Gastrocnemius medialis (tissue), 4 donors: Measurements from ENCODE around the gene DIP2C. TPM values are rescaled to one million over a fixed set of nuclear protein-coding genes. Genes with fewer than 3 reads are reported as not detected.
"Not testable (repeated sequence)": the region's sequence is repeated elsewhere in the genome, so short reads cannot be mapped to it uniquely, and the experiment has no call there.

Source experiments
- ATAC-seq, 2 donors: fragments of 150-250 bp; one replicate each; pipeline ENCODE4 v1.9.1; 2016
- DNase-seq, 2 donors: peaks; one replicate each; pipeline ENCODE4 v3.0.0-alpha.2; 2019
- H3K27ac ChIP-seq, 4 donors: fragments of 200-600 bp; sonication (generic); 1 replicate in 1 of 4; 2 replicates in 3 of 4; pipeline ENCODE4 v1.5.1; 2016 to 2018; ENCODE audit warnings: mild to moderate bottlenecking in 2 of 4, moderate library complexity in 1 of 4
- H3K27me3 ChIP-seq, 3 donors: fragments of 200-600 bp; sonication (generic) in 2 of 3; 1 replicate in 1 of 3; 2 replicates in 2 of 3; pipeline versions ENCODE4 v1.5.1 to v1.6.0; 2016 to 2019; ENCODE audit warnings: mild to moderate bottlenecking in 1 of 3, moderate library complexity in 1 of 3
- H3K36me3 ChIP-seq, 2 donors: fragments of 200-600 bp; sonication (generic) in 1 of 2; one replicate each; pipeline ENCODE4 v1.5.1; 2017 to 2018
- H3K4me1 ChIP-seq, 2 donors: fragments of 200-600 bp; sonication (generic) in 1 of 2; one replicate each; pipeline ENCODE4 v1.5.1; 2016 to 2017; ENCODE audit warnings: mild to moderate bottlenecking in 2 of 2
- H3K4me3 ChIP-seq, 4 donors: fragments of 200-600 bp; sonication (generic) in 3 of 4; 1 replicate in 1 of 4; 2 replicates in 3 of 4; pipeline ENCODE4 v1.5.1; 2016 to 2019; ENCODE audit warnings: mild to moderate bottlenecking in 2 of 4
- H3K9me3 ChIP-seq, 3 donors: fragments of 200-600 bp; sonication (generic) in 2 of 3; 1 replicate in 1 of 3; 2 replicates in 2 of 3; pipeline ENCODE4 v1.5.1; 2016 to 2019
- POLR2A ChIP-seq, 2 donors: fragments of 450-650 bp; IDR thresholded peaks; one replicate each; pipeline ENCODE4 v1.6.1; 2017; ENCODE audit warnings: antibody characterized with exemption in 2 of 2, mild to moderate bottlenecking in 2 of 2, moderate library complexity in 2 of 2
- in situ Hi-C, 4 donors: fragments of 200-750 bp; cut with MboI; loops; one replicate each; pipeline versions ENCODE4 v1.15.0 to v1.8.0; 2017; ENCODE audit warnings: low sequenced_read_pairs in 4 of 4
- intact Hi-C: fragments of 100-400 bp; cut with DNase I; formaldehyde crosslinking; loops from one replicate; pipeline ENCODE4 v1.15.1; 2023; ENCODE audit warnings: low total_unique reads
- total RNA-seq, 4 donors: library from RNA; depleted of rRNA; stranded (reverse); fragments of >200 nt; gene quantifications; one replicate each; pipeline versions ENCODE4 v1.1.0 to v1.2.3, GENCODE V29; 2016
- TF ChIP-seq, protein P1 (sequence below), 5 experiments: fragments of 450-650 bp in 3 of 5; fragments of 200-600 bp in 2 of 5; sonication (generic) in 2 of 5; IDR thresholded peaks in 4 of 5; conservative IDR thresholded peaks in 1 of 5; 1 replicate in 4 of 5; 2 replicates in 1 of 5; pipeline ENCODE4 v1.5.1; 2016 to 2019; ENCODE audit warnings: antibody characterized with exemption in 5 of 5, mild to moderate bottlenecking in 3 of 5, moderate library complexity in 3 of 5

Gene DIP2C
- total RNA-seq, 4 donors from 2014 or later: 19.1 to 60.0 (median 30.2) TPM

GRCh38 chr10:325282-325681 lies 364.2 kb downstream of the DIP2C start:
- H3K9me3 ChIP-seq: no peaks in the 10 kb centered on the region
- intact Hi-C loops (no loop called here), in situ Hi-C loops (no loop called here)
- DNase-seq: no peak
- H3K4me1 ChIP-seq: no peaks in the 10 kb centered on the region
- TF ChIP-seq POLR2A (IDR thresholded peaks at IDR 0.05): no peak
- TF ChIP-seq, protein P1, sequence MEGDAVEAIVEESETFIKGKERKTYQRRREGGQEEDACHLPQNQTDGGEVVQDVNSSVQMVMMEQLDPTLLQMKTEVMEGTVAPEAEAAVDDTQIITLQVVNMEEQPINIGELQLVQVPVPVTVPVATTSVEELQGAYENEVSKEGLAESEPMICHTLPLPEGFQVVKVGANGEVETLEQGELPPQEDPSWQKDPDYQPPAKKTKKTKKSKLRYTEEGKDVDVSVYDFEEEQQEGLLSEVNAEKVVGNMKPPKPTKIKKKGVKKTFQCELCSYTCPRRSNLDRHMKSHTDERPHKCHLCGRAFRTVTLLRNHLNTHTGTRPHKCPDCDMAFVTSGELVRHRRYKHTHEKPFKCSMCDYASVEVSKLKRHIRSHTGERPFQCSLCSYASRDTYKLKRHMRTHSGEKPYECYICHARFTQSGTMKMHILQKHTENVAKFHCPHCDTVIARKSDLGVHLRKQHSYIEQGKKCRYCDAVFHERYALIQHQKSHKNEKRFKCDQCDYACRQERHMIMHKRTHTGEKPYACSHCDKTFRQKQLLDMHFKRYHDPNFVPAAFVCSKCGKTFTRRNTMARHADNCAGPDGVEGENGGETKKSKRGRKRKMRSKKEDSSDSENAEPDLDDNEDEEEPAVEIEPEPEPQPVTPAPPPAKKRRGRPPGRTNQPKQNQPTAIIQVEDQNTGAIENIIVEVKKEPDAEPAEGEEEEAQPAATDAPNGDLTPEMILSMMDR (IDR thresholded peaks at IDR 0.05 in 4 of 5, conservative IDR thresholded peaks at IDR 0.05 in 1 of 5): no peak
- H3K4me3 ChIP-seq: no peak overlapping the region
- peaks cover 0 to 14% of the 10 kb centered on the region in 2 donors for H3K36me3 ChIP-seq
- H3K27ac ChIP-seq: no peak overlapping the region
- H3K27me3 ChIP-seq: no peaks in the 10 kb centered on the region
- ATAC-seq: no peak

DNA sequence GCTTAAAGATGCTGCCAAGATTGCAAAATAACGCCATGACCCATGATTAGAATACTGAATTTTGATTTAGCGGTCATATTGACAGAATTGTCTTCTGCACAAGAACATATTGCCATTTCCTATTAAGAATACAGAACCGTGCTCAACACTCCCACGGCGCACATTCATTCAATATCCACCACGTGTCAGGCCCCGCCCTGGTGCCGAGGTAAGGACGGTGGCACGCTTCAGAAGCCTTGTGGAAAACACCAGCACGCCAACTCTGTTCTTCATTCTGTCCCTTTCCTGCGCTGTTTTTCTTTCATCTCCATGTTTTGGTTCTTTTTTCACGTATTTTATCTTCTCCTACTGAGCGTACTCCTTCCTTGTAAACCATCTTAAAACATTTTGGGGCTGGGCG lies 364.9 kb downstream of the DIP2C start:
- Histone ChIP-seq H3K27ac (no peak overlapping the region), H3K27me3 (no peaks in the 10 kb centered on the region), H3K4me3 (no peak overlapping the region), H3K36me3 (peaks cover 0 to 14% of the 10 kb centered on the region in 2 donors), H3K9me3 (no peaks in the 10 kb centered on the region), H3K4me1 (no peaks in the 10 kb centered on the region)
- TF ChIP-seq POLR2A (IDR thresholded peaks at IDR 0.05): no peak
- TF ChIP-seq, protein P1 (IDR thresholded peaks at IDR 0.05 in 4 of 5, conservative IDR thresholded peaks at IDR 0.05 in 1 of 5): no peak
- ATAC-seq (no peak), DNase-seq (no peak)
- intact Hi-C loops (no loop called here), in situ Hi-C loops (no loop called here)

DNA sequence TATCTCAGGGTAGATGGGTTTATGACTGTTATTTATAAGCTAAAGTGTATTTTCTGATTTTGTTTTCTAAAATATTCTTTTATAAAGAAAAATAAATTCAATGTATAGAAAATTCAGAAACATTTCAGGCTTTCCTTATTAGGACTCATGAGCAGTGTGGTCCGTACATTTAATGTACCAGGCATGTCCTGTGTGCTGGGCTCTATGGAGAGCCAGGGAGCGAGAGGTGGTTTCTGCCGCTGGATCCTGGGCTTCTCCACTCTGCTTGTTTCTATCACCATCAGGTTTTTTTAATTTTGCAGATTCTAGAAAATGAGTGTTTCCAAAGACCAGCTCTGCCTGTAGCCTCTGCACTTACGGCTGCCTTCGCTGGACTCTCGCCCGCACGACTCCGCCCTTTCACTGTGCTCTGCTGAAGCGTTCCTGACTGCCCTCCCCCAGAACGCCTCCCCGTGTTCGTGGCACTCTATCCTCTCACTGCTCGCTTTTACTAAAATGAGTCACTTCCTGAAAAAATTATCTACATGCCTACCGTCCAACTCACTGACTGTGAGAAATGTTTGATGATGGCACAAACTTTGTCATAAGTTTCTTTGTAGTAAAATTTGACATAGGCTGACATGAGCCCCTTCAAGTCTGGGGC lies 365.7 kb downstream of the DIP2C start:
- no peaks in the 10 kb centered on the region for H3K27me3 ChIP-seq
- TF ChIP-seq, protein P1 (IDR thresholded peaks at IDR 0.05 in 4 of 5, conservative IDR thresholded peaks at IDR 0.05 in 1 of 5): no peak
- no peak for TF ChIP-seq POLR2A (IDR thresholded peaks at IDR 0.05)
- in situ Hi-C loops: no loop called here
- H3K27ac ChIP-seq: no peak overlapping the region
- no peaks in the 10 kb centered on the region for H3K4me1 ChIP-seq
- peak in 1 of 2 donors; percentile 55 for DNase-seq
- H3K9me3 ChIP-seq: no peaks in the 10 kb centered on the region
- ATAC-seq: peak in 1 of 2 donors; percentile 49
- intact Hi-C loops: no loop called here
- peaks cover 0 to 14% of the 10 kb centered on the region in 2 donors for H3K36me3 ChIP-seq
- no peak overlapping the region for H3K4me3 ChIP-seq

DNA sequence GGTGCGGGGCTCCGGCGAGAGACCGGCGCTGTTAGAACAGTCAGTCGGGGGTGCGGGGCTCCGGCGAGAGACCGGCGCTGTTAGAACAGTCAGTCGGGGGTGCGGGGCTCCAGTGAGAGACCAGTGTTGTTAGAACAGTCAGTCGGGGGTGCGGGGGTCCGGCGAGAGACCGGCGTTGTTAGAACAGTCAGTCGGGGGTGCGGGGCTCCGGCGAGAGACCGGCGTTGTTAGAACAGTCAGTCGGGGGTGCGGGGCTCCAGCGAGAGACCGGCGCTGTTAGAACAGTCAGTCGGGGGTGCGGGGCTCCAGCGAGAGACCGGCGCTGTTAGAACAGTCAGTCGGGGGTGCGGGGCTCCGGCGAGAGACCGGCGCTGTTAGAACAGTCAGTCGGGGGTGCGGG lies 366.4 kb downstream of the DIP2C start:
- in situ Hi-C loops, H3K27me3 ChIP-seq, H3K4me3 ChIP-seq, H3K4me1 ChIP-seq, H3K9me3 ChIP-seq, intact Hi-C loops, H3K27ac ChIP-seq, DNase-seq, ATAC-seq: not testable (repeated sequence)
- H3K36me3 ChIP-seq: peaks cover 0 to 14% of the 10 kb centered on the region in 2 donors

DNA sequence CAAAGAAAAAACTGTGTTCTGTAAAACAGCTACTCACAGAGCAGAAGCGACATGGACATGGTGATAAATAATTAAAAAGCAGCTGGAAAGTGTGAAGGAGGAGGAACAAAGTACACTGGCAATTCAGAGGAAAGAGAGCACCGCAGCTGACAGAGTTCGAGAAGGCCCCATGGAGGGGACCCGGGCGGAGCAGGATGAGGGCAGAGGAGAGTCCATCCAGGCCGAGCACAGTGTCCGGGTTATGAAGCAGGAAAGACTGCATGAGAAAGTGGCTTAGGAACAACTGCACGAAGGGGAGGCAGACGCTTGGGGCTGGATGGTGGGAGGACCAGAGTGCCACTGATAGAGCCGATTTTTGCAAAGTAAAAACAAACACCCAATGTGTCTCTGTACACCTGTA lies 368.7 kb downstream of the DIP2C start:
- Histone ChIP-seq H3K36me3 (no peaks in the 10 kb centered on the region), H3K4me3 (no peak overlapping the region), H3K9me3 (no peaks in the 10 kb centered on the region), H3K4me1 (no peaks in the 10 kb centered on the region), H3K27ac (no peak overlapping the region), H3K27me3 (no peaks in the 10 kb centered on the region)
- no peak for DNase-seq
- TF ChIP-seq, protein P1 (IDR thresholded peaks at IDR 0.05 in 4 of 5, conservative IDR thresholded peaks at IDR 0.05 in 1 of 5): no peak
- no peak for ATAC-seq
- intact Hi-C loops: no loop called here
- in situ Hi-C loops: no loop called here
